Endothelial cell of coronary artery (primary cell): Measurements from ENCODE around the gene SZRD1. TPM values are rescaled to one million over a fixed set of nuclear protein-coding genes. Genes with fewer than 3 reads are reported as not detected.

Experiments
- total RNA-seq: library from RNA; depleted of rRNA; stranded (reverse); fragments of >200 nt; gene quantifications from 2 replicates; pipeline ENCODE4 v1.2.3, GENCODE V29; 2014

The SZRD1 gene, protein sequence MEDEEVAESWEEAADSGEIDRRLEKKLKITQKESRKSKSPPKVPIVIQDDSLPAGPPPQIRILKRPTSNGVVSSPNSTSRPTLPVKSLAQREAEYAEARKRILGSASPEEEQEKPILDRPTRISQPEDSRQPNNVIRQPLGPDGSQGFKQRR
- total RNA-seq: 25.1 and 25.4 TPM in 2 replicates

DNA sequence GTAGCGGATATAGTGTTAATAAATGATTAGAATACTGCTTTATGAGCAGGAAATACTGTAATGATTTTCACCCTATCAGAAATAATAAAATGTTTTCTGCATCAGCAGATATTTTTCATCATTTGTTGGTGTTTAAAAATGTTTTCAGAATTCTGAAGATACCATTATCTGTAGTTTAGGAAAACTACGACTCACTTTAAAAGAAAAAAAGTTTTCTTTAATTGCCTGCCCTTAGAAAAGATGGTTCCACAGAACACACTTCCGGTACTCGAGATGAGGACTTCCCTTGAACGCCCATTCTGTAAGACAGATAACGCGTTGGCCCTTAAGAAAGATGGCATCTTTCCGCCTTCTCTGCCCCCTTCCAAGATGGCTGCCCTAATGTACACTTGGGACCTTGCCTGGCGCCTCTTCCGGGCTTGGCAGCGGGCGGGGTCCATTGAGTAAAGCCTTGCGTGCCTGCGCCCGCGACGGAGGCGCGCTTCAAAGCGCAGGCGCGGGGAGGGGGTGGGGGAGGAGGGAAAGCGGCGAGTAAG lies at the start of gene SZRD1:
Gene SZRD1, plus strand, starts transcription at position 521 of the 536 bp plus-strand sequence. CDS start 16 bp downstream, outside the sequence.

GRCh38 chr1:16351994-16352841 lies 14.8 kb upstream of the SZRD1 start, which contains the start of gene FBXO42:
Gene FBXO42 (minus strand): TSS chr1:16352480. CDS start chr1:16315418, 37,062 bp downstream.

GRCh38 chr1:16436946-16437474 lies 70.0 kb downstream of the SZRD1 start, which contains the start of gene SPATA21:
Gene SPATA21 (minus strand): TSS chr1:16437424. CDS start chr1:16431371, 6,053 bp downstream.

GRCh38 chr1:16440470-16441281 lies 73.6 kb downstream of the SZRD1 start, which contains the start of gene NECAP2:
Gene NECAP2 (plus strand): TSS chr1:16440724. CDS start chr1:16440762, 38 bp downstream.

Other genes starting within 250 kb of the SZRD1 start
- gene EPHA2, start 211.2 kb upstream of the SZRD1 start, total RNA-seq: 110 and 142 TPM in 2 replicates
- 3.6 and 5.1 TPM in 2 replicates for gene ARHGEF19, start 154.6 kb upstream of the SZRD1 start, total RNA-seq
- 8.9 and 11.8 TPM in 2 replicates for gene CPLANE2, start 130.1 kb upstream of the SZRD1 start, total RNA-seq
- gene FBXO42, start 14.8 kb upstream of the SZRD1 start, total RNA-seq: 6.8 and 10.7 TPM in 2 replicates
- not detected in 2 replicates for gene SPATA21, start 70.2 kb downstream of the SZRD1 start, total RNA-seq
- gene NECAP2, start 73.5 kb downstream of the SZRD1 start, total RNA-seq: 148 and 161 TPM in 2 replicates
- 2,685 and 5,329 TPM in 2 replicates for gene RNU1-1, start 147.0 kb downstream of the SZRD1 start, total RNA-seq
- 18.9 and 20.4 TPM in 2 replicates for gene NBPF1, start 246.3 kb downstream of the SZRD1 start, total RNA-seq